ENCODE data around the gene AUTS2. TPM values are rescaled to one million over a fixed set of nuclear protein-coding genes. Genes with fewer than 3 reads are reported as not detected.

AUTS2 gene
- total RNA-seq, 2 experiments from 2014 or later, result 15.2 to 16.3 TPM

DNA sequence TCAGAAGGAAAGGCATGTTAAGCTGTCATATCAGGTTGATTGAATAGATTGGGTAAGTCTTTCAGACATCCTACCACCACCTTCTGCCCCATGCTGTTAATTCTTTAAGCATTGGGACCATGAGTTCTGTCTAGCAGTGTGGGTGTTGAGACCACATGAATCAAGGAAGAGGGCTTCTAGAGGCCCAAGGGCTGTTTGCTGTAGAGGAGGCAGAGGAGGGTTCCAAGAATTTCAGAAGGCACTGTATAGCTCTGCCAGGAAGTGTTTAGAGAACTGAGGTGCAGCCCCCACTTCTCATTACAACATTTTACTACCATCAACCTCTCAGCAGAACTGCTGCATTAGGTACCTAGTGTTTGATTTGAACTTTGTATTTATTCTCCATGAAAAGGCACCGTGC is 720.2 kb downstream of the AUTS2 start:
- ChIA-PET CTCF (no interaction called here), POLR2A (no interaction called here)
- peak overlapping the region; percentile 23 for H3K4me3 Mint-ChIP-seq
- H3K27me3 Mint-ChIP-seq (ENCODE audit: low read depth), result peaks cover 5% of the 10 kb centered on the region
- peaks cover 2% of the 10 kb centered on the region for H3K36me3 Mint-ChIP-seq (ENCODE audit: low read depth)
- no peaks in the 10 kb centered on the region for H3K9me3 Mint-ChIP-seq (ENCODE audit: insufficient read depth)
- ATAC-seq (peak; percentile 85), DNase-seq (peak; percentile 54)
- H3K27ac Mint-ChIP-seq, result peak overlapping the region; percentile 69
- H3K4me1 Mint-ChIP-seq (ENCODE audit: low read depth), result peaks cover 51% of the 10 kb centered on the region

DNA sequence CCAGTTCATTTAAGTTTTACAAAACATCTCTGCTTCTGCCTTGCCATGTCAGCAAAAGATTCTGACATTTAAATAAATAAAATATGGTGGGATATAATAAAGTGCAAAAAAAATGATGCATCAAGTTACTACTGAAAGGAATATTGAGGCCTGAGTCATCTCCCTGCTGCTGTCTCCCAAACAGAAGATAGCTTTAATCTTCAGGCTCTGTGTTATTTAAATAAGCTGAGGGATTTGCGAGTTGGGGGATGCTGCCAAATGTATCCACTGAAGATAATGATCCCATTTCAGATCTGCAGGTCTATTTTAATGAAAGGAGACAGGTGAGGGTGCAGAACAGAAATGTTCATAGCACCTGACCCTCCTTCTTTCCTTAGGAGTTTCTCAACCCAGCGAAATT is 720.8 kb downstream of the AUTS2 start:
- H3K36me3 Mint-ChIP-seq (ENCODE audit: low read depth), result peaks cover 2% of the 10 kb centered on the region
- H3K27me3 Mint-ChIP-seq (ENCODE audit: low read depth), result peaks cover 5% of the 10 kb centered on the region
- peaks cover 51% of the 10 kb centered on the region for H3K4me1 Mint-ChIP-seq (ENCODE audit: low read depth)
- ChIA-PET POLR2A (no interaction called here), CTCF (no interaction called here)
- H3K27ac Mint-ChIP-seq, result no peak overlapping the region
- DNase-seq (no peak), ATAC-seq (no peak)
- H3K9me3 Mint-ChIP-seq (ENCODE audit: insufficient read depth), result no peaks in the 10 kb centered on the region
- no peak overlapping the region for H3K4me3 Mint-ChIP-seq

DNA sequence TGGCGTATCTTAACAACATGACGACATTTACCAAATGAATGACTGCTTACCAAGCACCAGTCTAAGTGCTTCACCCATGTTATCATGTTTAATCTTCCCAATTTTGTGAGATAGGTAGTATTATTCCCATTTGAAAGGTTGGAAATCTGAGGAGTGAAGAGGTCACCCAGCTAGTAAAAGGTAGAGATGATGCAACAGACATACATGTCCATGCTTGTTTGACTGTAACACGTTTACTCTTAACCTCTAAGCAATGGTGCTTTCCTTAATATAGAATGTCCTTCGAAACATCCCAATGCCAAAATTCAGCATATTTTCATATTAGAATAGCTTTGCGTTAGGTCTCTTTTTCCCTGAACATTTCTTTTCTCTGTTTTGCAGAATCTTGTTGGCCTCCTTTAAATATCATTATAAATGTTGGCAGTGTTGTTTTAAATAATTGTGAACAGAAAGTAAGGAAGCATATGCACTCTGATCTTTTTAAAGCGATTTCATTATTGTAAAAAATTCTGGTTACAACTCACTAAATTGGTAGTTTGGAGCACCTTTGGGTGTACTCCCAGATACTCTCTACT is 722.8 kb downstream of the AUTS2 start:
- Mint-ChIP-seq H3K4me1 (ENCODE audit: low read depth) (peaks cover 48% of the 10 kb centered on the region), H3K27me3 (ENCODE audit: low read depth) (no peaks in the 10 kb centered on the region), H3K27ac (no peak overlapping the region), H3K36me3 (ENCODE audit: low read depth) (no peaks in the 10 kb centered on the region), H3K4me3 (no peak overlapping the region), H3K9me3 (ENCODE audit: insufficient read depth) (no peaks in the 10 kb centered on the region)
- DNase-seq, result no peak
- CTCF ChIA-PET, result no interaction called here
- POLR2A ChIA-PET, result no interaction called here
- no peak for ATAC-seq

DNA sequence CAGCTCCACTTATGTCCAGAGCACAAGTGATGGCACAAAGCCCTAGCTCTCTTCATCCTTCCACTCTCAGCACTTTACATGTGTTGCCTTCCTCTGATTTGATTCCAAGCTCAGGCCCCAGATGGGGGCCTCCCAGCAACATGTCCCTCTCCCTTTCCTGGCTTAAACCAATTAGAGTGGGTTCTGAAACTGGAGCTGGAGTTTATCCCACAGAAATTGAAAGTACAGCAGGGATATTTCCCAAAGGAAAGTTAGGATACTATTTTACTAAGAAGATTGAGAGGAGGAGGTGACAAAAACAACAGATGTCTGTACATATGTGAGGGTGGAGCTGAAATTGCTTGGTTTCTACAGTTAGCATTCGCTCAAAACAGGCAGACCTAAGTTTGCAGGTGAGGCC is 724.6 kb downstream of the AUTS2 start:
- CTCF ChIA-PET, result no interaction called here
- no peaks in the 10 kb centered on the region for H3K9me3 Mint-ChIP-seq (ENCODE audit: insufficient read depth)
- no peak overlapping the region for H3K27ac Mint-ChIP-seq
- DNase-seq (no peak), ATAC-seq (no peak)
- no peaks in the 10 kb centered on the region for H3K27me3 Mint-ChIP-seq (ENCODE audit: low read depth)
- H3K36me3 Mint-ChIP-seq (ENCODE audit: low read depth), result no peaks in the 10 kb centered on the region
- POLR2A ChIA-PET, result no interaction called here
- no peak overlapping the region for H3K4me3 Mint-ChIP-seq
- peaks cover 35% of the 10 kb centered on the region for H3K4me1 Mint-ChIP-seq (ENCODE audit: low read depth)

DNA sequence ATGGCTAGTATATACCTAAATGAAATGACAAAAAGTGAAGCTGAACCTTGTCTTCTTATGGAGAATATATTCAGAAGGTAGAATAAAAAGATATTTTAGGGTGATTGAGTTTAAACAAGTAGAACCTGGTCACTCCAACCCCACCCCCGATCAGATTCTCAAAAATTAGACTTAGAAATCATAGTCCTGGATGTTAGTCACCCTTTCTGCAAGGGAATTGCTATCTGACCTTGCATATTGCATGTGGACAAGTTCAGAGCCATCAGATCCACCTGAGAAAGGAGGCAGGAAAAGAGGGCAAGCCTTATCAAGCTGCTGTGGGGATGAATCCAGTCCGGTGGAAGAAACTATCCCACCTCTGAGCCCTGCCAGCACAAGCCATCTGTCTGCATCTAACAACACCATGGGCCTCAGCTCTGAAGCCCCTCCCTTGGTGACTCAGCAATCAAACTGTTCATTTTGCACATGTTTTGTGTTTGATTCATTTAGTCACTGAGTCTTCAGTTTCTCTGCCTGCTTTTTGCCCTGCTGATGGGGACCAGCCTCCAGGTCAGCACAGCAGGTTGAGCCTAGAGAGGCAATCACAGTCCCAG is 727.3 kb downstream of the AUTS2 start:
- ChIA-PET POLR2A (no interaction called here), CTCF (no interaction called here)
- H3K4me3 Mint-ChIP-seq, result no peak overlapping the region
- H3K4me1 Mint-ChIP-seq (ENCODE audit: low read depth), result peaks cover 8% of the 10 kb centered on the region
- no peaks in the 10 kb centered on the region for H3K9me3 Mint-ChIP-seq (ENCODE audit: insufficient read depth)
- no peak overlapping the region for H3K27ac Mint-ChIP-seq
- H3K36me3 Mint-ChIP-seq (ENCODE audit: low read depth), result no peaks in the 10 kb centered on the region
- DNase-seq (no peak), ATAC-seq (no peak)
- peaks cover 2% of the 10 kb centered on the region for H3K27me3 Mint-ChIP-seq (ENCODE audit: low read depth)

DNA sequence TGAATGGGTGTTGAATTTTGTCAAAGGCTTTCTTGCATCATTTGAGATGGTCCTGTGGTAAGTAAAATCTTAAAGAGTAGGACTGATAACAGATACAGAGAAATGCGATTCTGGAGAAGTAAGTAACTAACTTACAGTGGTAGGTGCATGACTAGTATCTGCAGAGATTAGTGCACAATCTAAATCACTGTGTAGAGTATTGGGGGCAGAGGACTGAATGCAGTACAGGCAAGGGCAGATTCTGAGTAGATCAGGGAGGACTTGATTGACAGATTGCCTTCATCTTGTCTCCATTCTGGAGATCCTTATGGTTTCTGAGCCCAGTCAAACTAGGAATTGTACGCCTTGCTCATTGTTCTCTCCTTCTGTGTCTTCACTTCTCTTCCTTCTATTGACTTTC is 736.0 kb downstream of the AUTS2 start:
- H3K27me3 Mint-ChIP-seq (ENCODE audit: low read depth), result peaks cover 11% of the 10 kb centered on the region
- no peak overlapping the region for H3K27ac Mint-ChIP-seq
- H3K36me3 Mint-ChIP-seq (ENCODE audit: low read depth), result peaks cover 7% of the 10 kb centered on the region
- no peak overlapping the region for H3K4me3 Mint-ChIP-seq
- ChIA-PET POLR2A (no interaction called here), CTCF (no interaction called here)
- ATAC-seq (no peak), DNase-seq (no peak)
- H3K4me1 Mint-ChIP-seq (ENCODE audit: low read depth), result peaks cover 29% of the 10 kb centered on the region
- H3K9me3 Mint-ChIP-seq (ENCODE audit: insufficient read depth), result peaks cover 9% of the 10 kb centered on the region

DNA sequence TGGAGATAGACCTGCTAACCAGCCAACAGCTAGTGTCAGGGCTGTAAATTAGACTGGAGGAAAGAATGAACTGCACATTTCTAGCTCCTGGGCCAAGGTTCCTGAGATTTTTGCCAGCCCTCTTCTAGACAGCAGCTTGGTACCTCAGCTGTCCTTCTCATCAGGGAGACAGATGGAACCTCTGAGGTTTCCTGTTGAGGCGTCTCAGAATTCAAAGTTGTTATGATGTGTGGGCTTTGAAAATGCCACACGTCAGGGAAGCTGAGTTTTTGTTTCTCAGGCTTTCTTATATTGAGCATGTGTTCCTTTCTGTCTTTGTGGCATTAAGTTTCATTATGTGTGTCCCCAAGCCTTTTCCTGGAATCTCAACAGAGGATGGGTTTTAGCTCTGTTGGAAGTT is 736.6 kb downstream of the AUTS2 start:
- H3K36me3 Mint-ChIP-seq (ENCODE audit: low read depth), result peaks cover 7% of the 10 kb centered on the region
- ATAC-seq, result peak; percentile 72
- peak overlapping the region; percentile 76 for H3K27ac Mint-ChIP-seq
- ChIA-PET POLR2A (no interaction called here), CTCF (no interaction called here)
- H3K27me3 Mint-ChIP-seq (ENCODE audit: low read depth), result peaks cover 11% of the 10 kb centered on the region
- no peak overlapping the region for H3K4me3 Mint-ChIP-seq
- H3K9me3 Mint-ChIP-seq (ENCODE audit: insufficient read depth), result peaks cover 9% of the 10 kb centered on the region
- DNase-seq, result peak; percentile 47
- H3K4me1 Mint-ChIP-seq (ENCODE audit: low read depth), result peaks cover 29% of the 10 kb centered on the region

DNA sequence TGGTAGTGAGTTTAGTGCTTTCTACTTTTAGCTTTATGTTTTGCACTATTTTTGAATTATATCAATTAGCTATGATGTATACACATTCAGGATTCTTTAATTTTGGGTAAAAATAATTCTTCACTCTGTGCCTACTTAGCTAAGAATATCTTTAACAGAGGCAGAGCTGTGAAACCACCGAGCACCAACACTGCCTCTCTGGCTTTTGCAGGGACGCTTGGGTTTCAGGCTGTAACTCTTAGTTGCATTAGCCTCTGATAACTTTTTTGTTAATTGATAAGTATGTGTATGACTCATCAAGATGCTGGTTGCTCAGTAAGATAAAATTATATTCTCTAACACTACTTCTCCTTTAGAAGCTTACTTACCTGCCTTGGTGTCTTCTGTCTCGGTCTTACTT is 738.3 kb downstream of the AUTS2 start:
- H3K27ac Mint-ChIP-seq, result no peak overlapping the region
- ATAC-seq, result no peak
- H3K36me3 Mint-ChIP-seq (ENCODE audit: low read depth), result peaks cover 7% of the 10 kb centered on the region
- DNase-seq, result no peak
- H3K9me3 Mint-ChIP-seq (ENCODE audit: insufficient read depth), result peaks cover 6% of the 10 kb centered on the region
- peaks cover 29% of the 10 kb centered on the region for H3K4me1 Mint-ChIP-seq (ENCODE audit: low read depth)
- ChIA-PET POLR2A (no interaction called here), CTCF (no interaction called here)
- peaks cover 18% of the 10 kb centered on the region for H3K27me3 Mint-ChIP-seq (ENCODE audit: low read depth)
- no peak overlapping the region for H3K4me3 Mint-ChIP-seq

DNA sequence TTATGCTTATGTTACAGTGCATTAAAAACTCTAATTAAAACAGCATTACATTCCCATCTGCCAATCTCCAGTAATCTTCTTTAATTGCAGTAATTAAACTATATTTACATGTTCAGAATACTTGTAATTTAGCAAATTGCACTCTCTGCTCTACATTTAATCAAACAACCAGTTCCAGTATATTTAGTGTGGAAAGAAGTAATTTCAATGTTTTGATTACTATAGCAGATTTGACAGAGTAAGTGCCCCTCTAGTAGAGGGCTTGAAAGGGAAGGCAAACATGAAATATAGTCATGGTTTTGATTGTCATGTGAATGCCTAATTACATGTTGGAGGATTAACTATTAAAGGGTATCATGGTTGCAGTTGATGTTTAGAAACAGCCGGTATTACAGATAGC is 739.7 kb downstream of the AUTS2 start:
- Mint-ChIP-seq H3K27ac (no peak overlapping the region), H3K9me3 (ENCODE audit: insufficient read depth) (no peaks in the 10 kb centered on the region), H3K27me3 (ENCODE audit: low read depth) (peaks cover 11% of the 10 kb centered on the region), H3K4me1 (ENCODE audit: low read depth) (peaks cover 29% of the 10 kb centered on the region), H3K36me3 (ENCODE audit: low read depth) (peaks cover 4% of the 10 kb centered on the region), H3K4me3 (no peak overlapping the region)
- ATAC-seq (no peak), DNase-seq (no peak)
- CTCF ChIA-PET, result no interaction called here
- POLR2A ChIA-PET, result no interaction called here

DNA sequence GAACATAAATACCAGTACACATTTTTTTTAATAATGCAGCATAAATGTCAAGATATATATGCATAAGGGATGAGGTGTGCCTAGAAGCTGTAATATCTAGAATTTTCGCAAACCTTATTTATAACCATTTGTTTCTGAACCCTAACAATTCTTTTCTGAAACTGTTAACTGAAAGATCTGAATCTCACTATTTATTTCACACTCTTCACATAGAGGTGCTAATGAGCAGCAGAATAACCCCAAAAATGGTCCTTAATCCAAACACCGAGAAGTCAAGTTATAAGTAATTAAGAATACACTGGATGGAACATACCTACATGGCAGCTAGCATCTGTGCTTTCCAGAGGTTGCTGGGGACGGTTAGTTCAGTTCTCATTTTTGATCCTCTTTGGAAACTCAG is 742.0 kb downstream of the AUTS2 start:
- peaks cover 12% of the 10 kb centered on the region for H3K4me1 Mint-ChIP-seq (ENCODE audit: low read depth)

DNA sequence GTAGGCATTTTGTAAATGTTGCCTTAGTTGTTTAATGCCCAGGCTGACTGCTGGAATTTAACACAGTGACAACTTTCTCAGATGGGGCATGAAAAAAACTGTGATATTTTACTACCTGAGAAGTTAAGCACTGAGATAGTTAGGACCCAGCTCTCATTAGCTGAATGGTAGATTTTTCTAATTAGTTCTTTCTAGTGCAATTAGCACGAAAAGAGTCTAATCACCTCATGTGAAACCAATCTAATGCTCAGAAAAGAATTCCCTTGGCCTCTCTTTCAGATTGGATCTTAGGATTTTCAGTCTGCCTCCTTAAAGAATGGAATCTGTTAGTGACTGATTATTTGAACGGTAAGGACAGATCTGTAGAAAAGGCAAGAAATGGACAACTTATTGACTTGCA is 743.2 kb downstream of the AUTS2 start:
- H3K4me3 Mint-ChIP-seq, result no peak overlapping the region
- peaks cover 3% of the 10 kb centered on the region for H3K36me3 Mint-ChIP-seq (ENCODE audit: low read depth)
- H3K9me3 Mint-ChIP-seq (ENCODE audit: insufficient read depth), result no peaks in the 10 kb centered on the region
- DNase-seq (no peak), ATAC-seq (no peak)
- peaks cover 21% of the 10 kb centered on the region for H3K27me3 Mint-ChIP-seq (ENCODE audit: low read depth)
- ChIA-PET CTCF (no interaction called here), POLR2A (no interaction called here)
- H3K27ac Mint-ChIP-seq, result no peak overlapping the region
- peaks cover 9% of the 10 kb centered on the region for H3K4me1 Mint-ChIP-seq (ENCODE audit: low read depth)

More for the DNA sequence above, 742.0 kb downstream of the AUTS2 start:
- CTCF ChIA-PET, result no interaction called here
- Mint-ChIP-seq H3K27ac (no peak overlapping the region), H3K9me3 (ENCODE audit: insufficient read depth) (no peaks in the 10 kb centered on the region), H3K36me3 (ENCODE audit: low read depth) (peaks cover 3% of the 10 kb centered on the region), H3K4me3 (no peak overlapping the region), H3K27me3 (ENCODE audit: low read depth) (peaks cover 16% of the 10 kb centered on the region)
- ATAC-seq, result no peak
- POLR2A ChIA-PET, result no interaction called here
- DNase-seq, result no peak

DNA sequence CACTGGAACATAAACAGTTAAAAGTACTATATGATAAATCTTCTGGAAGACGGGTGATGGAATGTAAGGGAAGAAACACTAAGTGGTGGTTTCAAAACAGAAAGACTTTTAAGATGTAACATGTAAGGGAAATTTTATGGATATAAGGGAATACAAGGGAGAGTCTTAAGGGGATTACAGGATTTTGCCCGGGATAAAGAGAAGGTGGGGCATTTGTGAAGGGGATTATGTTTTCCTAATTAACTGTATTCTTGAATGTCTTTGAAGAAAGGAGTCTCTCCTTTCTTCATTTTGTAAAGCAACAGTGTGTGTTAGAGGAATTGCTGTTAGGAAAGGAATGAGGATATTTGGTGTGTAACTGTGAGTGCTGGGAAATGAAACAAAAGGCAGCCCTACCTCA is 745.2 kb downstream of the AUTS2 start:
- peaks cover 21% of the 10 kb centered on the region for H3K27me3 Mint-ChIP-seq (ENCODE audit: low read depth)
- H3K4me3 Mint-ChIP-seq, result no peak overlapping the region
- H3K36me3 Mint-ChIP-seq (ENCODE audit: low read depth), result no peaks in the 10 kb centered on the region
- ChIA-PET POLR2A (no interaction called here), CTCF (no interaction called here)
- peaks cover 20% of the 10 kb centered on the region for H3K4me1 Mint-ChIP-seq (ENCODE audit: low read depth)
- DNase-seq, result no peak
- no peak for ATAC-seq
- no peak overlapping the region for H3K27ac Mint-ChIP-seq
- H3K9me3 Mint-ChIP-seq (ENCODE audit: insufficient read depth), result no peaks in the 10 kb centered on the region

DNA sequence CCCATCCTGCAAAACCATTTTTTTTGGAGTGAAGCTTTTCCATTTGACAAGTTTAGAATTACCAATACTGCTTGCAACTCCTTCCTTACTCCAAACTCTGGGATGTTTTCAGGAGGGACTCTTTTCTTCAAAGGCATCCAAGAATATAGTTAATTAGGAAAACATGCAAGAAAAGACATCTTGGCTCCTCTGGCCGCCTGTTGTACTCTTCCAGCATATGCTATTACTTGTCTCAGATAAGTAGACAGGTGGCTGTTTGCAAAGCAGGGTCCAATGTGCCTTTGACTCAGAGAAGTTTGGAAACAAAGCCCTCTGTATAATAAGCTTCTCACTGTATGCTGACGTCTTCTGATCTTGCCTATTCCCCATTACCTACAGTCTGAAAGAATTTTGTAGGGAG is 746.5 kb downstream of the AUTS2 start:
- no peak for DNase-seq
- H3K27me3 Mint-ChIP-seq (ENCODE audit: low read depth), result peaks cover 21% of the 10 kb centered on the region
- H3K4me3 Mint-ChIP-seq, result no peak overlapping the region
- H3K36me3 Mint-ChIP-seq (ENCODE audit: low read depth), result no peaks in the 10 kb centered on the region
- POLR2A ChIA-PET, result no interaction called here
- CTCF ChIA-PET, result no interaction called here
- no peaks in the 10 kb centered on the region for H3K9me3 Mint-ChIP-seq (ENCODE audit: insufficient read depth)
- no peak for ATAC-seq
- peaks cover 20% of the 10 kb centered on the region for H3K4me1 Mint-ChIP-seq (ENCODE audit: low read depth)
- no peak overlapping the region for H3K27ac Mint-ChIP-seq

Measured in activated CD8-positive, alpha-beta T cell treated with anti-CD3 and anti-CD28 coated beads, Interleukin-2, amount 10 ng/mL, durations not matched to agents 7 days and 5 days (primary cell).